CD8-positive, alpha-beta memory T cell (primary cell): Measurements from ENCODE around the gene STK32C. TPM values are rescaled to one million over a fixed set of nuclear protein-coding genes. Genes with fewer than 3 reads are reported as not detected.
A peak's percentile ranks its signal among the peaks of the same experiment; 100 is the strongest.
"Not testable (repeated sequence)": the region's sequence is repeated elsewhere in the genome, so short reads cannot be mapped to it uniquely, and the experiment has no call there.

Experiments
- CTCF ChIA-PET: fragments of 350-600 bp; sonication (Branson Sonifier 250); formaldehyde crosslinking; loops from one replicate; lab custom pipeline; 2021; ENCODE audit warnings: antibody characterized with exemption; lab: Charles Lee
- POLR2A ChIA-PET: fragments of 350-600 bp; sonication (Branson Sonifier 250); formaldehyde crosslinking; loops from one replicate; lab custom pipeline; 2021; ENCODE audit warnings: antibody characterized with exemption; lab: Charles Lee
- DNase-seq, 5 donors: peaks; one replicate each; pipeline versions ENCODE4 v3.0.0 to v3.0.0-alpha.2; 2020 to 2022; ENCODE audit warnings: mixed read lengths in 1 of 5
- H3K27ac ChIP-seq: one replicate; pipeline ENCODE4 v1.7.0; 2013; ENCODE audit warnings: low read depth, mild to moderate bottlenecking, low read length, moderate library complexity
- H3K27me3 ChIP-seq: 2 replicates; pipeline ENCODE4 v1.7.0; 2013; ENCODE audit warnings: low read length, mild to moderate bottlenecking; ENCODE audit not compliant: insufficient read depth, poor library complexity, severe bottlenecking
- H3K36me3 ChIP-seq: 2 replicates; pipeline ENCODE4 v1.7.0; 2013; ENCODE audit warnings: mild to moderate bottlenecking, low read length, moderate library complexity; ENCODE audit not compliant: insufficient read depth
- H3K4me1 ChIP-seq: 2 replicates; pipeline ENCODE4 v1.7.0; 2013; ENCODE audit warnings: mild to moderate bottlenecking, low read length, moderate library complexity; ENCODE audit not compliant: insufficient read depth
- H3K4me3 ChIP-seq: 2 replicates; pipeline ENCODE4 v1.7.0; 2013; ENCODE audit warnings: mild to moderate bottlenecking, low read length
- H3K9me3 ChIP-seq: 2 replicates; pipeline ENCODE4 v1.7.0; 2013; ENCODE audit warnings: mild to moderate bottlenecking, low read length
- H3K27ac Mint-ChIP-seq, 8 donors: one replicate each; pipeline ENCODE4 v1.8.0; 2020 to 2021; ENCODE audit warnings: mixed read lengths in 8 of 8, mild to moderate bottlenecking in 6 of 8, inconsistent platforms in 3 of 8, moderate library complexity in 3 of 8
- H3K27me3 Mint-ChIP-seq, 2 donors: one replicate each; pipeline ENCODE4 v1.8.0; 2020 to 2021; ENCODE audit warnings: mixed read lengths in 2 of 2, mild to moderate bottlenecking in 1 of 2, moderate library complexity in 1 of 2
- H3K36me3 Mint-ChIP-seq, 3 donors: one replicate each; pipeline ENCODE4 v1.8.0; 2020 to 2021; ENCODE audit warnings: mixed read lengths in 3 of 3, inconsistent platforms in 1 of 3, mild to moderate bottlenecking in 1 of 3
- H3K4me1 Mint-ChIP-seq, 3 donors: one replicate each; pipeline ENCODE4 v1.8.0; 2020 to 2021; ENCODE audit warnings: mixed read lengths in 3 of 3, inconsistent platforms in 1 of 3, mild to moderate bottlenecking in 1 of 3
- H3K4me3 Mint-ChIP-seq, 7 donors: one replicate each; pipeline ENCODE4 v1.8.0; 2020 to 2021; ENCODE audit warnings: mixed read lengths in 7 of 7, mild to moderate bottlenecking in 6 of 7, moderate library complexity in 4 of 7, inconsistent platforms in 2 of 7
- H3K9me3 Mint-ChIP-seq, 5 donors: one replicate each; pipeline ENCODE4 v1.8.0; 2020 to 2022; ENCODE audit warnings: mixed read lengths in 5 of 5, mild to moderate bottlenecking in 3 of 5, moderate library complexity in 2 of 5, inconsistent platforms in 1 of 5
- polyA plus RNA-seq: library from polyadenylated mRNA; unstranded; fragments of 300-500 nt; fragmentation: Illumina TruSeq; gene quantifications from one replicate; pipeline ENCODE4 v1.2.3, GENCODE V29; 2021
- total RNA-seq, 2 experiments: library from RNA; stranded (reverse); gene quantifications; one replicate each; pipeline ENCODE4 v1.2.3, GENCODE V29; 2021

STK32C gene
- total and polyA plus RNA-seq, 3 experiments from 2014 or later: 8.5 to 14.9 (median 14.0) TPM

- peaks cover 22 to 42% (median 40%) of the 10 kb centered on the region in 3 donors for H3K4me1 Mint-ChIP-seq
- Histone ChIP-seq H3K4me3 (peak overlapping the region; percentile 37), H3K27ac (peak overlapping the region; percentile 60), H3K9me3 (no peaks in the 10 kb centered on the region), H3K36me3 (no peaks in the 10 kb centered on the region), H3K4me1 (peaks cover 31% of the 10 kb centered on the region), H3K27me3 (no peaks in the 10 kb centered on the region)
- H3K27me3 Mint-ChIP-seq: peaks cover 0 to 7% of the 10 kb centered on the region in 2 donors
- DNase-seq: peak in 3 of 5 donors; percentile 7 to 35 (median 29)
- peaks cover 0 to 22% (median 9%) of the 10 kb centered on the region in 5 donors for H3K9me3 Mint-ChIP-seq
- no peaks in the 10 kb centered on the region for H3K36me3 Mint-ChIP-seq
- H3K4me3 Mint-ChIP-seq: peak overlapping the region in 6 of 7 donors; percentile 53 to 76 (median 70)
- CTCF ChIA-PET: no interaction called here
- H3K27ac Mint-ChIP-seq: peak overlapping the region; percentile 94 to 100 (median 96)
- POLR2A ChIA-PET: no interaction called here
These were observed 145.7 kb downstream of the STK32C start for GRCh38 chr10:132162021-132162531.

DNA sequence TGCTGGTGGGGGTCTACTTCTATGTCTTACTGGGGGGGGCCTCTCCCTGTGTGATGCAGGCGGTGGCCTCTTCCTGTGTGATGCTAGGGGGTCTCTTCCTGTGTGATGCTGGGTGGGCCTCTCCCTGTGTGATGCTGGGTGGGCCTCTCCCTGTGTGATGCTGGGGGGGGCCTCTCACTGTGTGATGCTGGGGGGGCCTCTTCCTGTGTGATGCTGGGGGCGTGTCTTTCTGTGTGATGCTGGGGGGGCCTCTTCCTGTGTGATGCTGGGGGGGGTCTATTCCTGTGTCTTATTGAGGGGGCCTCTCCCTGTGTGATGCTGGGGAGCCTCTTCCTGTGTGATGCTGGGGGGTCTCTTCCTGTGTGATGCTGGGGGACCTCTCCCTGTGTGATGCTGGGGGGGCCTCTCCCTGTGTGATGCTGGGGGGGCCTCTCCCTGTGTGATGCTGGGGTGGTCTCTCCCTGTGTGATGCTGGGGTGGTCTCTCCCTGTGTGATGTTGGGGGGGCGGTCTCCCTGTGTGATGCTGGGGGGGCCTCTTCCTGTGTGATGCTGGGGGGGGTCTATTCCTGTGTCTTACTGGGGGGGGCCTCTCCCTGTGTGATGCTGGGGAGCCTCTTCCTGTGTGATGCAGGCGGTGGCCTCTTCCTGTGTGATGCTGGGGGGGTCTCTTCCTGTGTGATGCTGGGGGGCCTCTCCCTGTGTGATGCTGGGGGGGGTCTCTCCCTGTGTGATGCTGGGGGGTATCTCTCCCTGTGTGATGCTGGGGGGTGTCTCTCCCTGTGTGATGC lies 146.7 kb downstream of the STK32C start:
- CTCF ChIA-PET, H3K27me3 Mint-ChIP-seq, H3K9me3 ChIP-seq, POLR2A ChIA-PET, H3K4me3 ChIP-seq, H3K27me3 ChIP-seq, H3K36me3 ChIP-seq, H3K36me3 Mint-ChIP-seq: not testable (repeated sequence)
- peak overlapping the region in 7 of 8 donors; percentile 77 to 98 (median 93) for H3K27ac Mint-ChIP-seq
- DNase-seq: peak; percentile 38 to 79 (median 53)
- H3K4me1 ChIP-seq: peaks cover 31% of the 10 kb centered on the region
- peak overlapping the region in 2 of 7 donors; percentile 29 to 56 for H3K4me3 Mint-ChIP-seq
- peak overlapping the region; percentile 51 for H3K27ac ChIP-seq
- H3K9me3 Mint-ChIP-seq: peaks cover 0 to 22% (median 9%) of the 10 kb centered on the region in 5 donors
- peaks cover 22 to 42% (median 40%) of the 10 kb centered on the region in 3 donors for H3K4me1 Mint-ChIP-seq

DNA sequence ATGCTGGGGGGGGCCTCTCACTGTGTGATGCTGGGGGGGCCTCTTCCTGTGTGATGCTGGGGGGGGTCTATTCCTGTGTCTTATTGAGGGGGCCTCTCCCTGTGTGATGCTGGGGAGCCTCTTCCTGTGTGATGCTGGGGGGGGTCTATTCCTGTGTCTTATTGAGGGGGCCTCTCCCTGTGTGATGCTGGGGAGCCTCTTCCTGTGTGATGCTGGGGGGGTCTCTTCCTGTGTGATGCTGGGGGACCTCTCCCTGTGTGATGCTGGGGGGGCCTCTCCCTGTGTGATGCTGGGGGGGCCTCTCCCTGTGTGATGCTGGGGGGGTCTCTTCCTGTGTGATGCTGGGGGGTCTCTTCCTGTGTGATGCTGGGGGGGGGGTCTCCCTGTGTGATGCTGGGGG lies 147.5 kb downstream of the STK32C start:
- H3K4me1 ChIP-seq: peaks cover 31% of the 10 kb centered on the region
- peaks cover 0 to 22% (median 9%) of the 10 kb centered on the region in 5 donors for H3K9me3 Mint-ChIP-seq
- H3K4me3 ChIP-seq, H3K4me3 Mint-ChIP-seq, H3K36me3 ChIP-seq, H3K27me3 Mint-ChIP-seq, CTCF ChIA-PET, H3K27me3 ChIP-seq, POLR2A ChIA-PET, H3K9me3 ChIP-seq, H3K36me3 Mint-ChIP-seq, H3K27ac ChIP-seq: not testable (repeated sequence)
- peaks cover 22 to 42% (median 40%) of the 10 kb centered on the region in 3 donors for H3K4me1 Mint-ChIP-seq
- H3K27ac Mint-ChIP-seq: peak overlapping the region in 6 of 8 donors; percentile 92 to 100 (median 97)
- peak in 2 of 5 donors; percentile 18 to 34 for DNase-seq

- H3K4me3 ChIP-seq: peak overlapping the region; percentile 43
- POLR2A ChIA-PET: not testable (repeated sequence)
- peak overlapping the region in 4 of 7 donors; percentile 18 to 77 (median 52) for H3K4me3 Mint-ChIP-seq
These were observed 148.2 kb downstream of the STK32C start for GRCh38 chr10:132159302-132160230.

DNA sequence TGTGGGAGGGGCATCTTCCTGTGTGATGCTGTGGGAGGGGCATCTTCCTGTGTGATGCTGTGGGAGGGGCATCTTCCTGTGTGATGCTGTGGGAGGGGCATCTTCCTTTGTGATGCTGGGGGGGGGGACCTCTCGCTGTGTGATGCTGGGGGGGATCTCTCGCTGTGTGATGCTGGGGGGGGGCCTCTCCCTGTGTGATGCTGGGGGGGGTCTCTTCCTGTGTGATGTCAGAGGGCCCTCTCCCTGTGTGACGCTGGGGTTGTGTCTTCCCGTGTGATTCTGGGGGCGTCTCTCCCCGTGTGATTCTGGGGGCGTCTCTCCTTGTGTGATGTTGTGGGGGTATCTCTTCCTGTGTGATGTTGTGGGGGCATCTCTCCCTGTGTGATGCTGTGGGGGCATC lies 148.9 kb downstream of the STK32C start:
- Mint-ChIP-seq H3K36me3 (no peaks in the 10 kb centered on the region), H3K4me3 (peak overlapping the region in 4 of 7 donors; percentile 18 to 77 (median 52)), H3K4me1 (peaks cover 22 to 38% (median 35%) of the 10 kb centered on the region in 3 donors), H3K9me3 (peaks cover 0 to 22% (median 9%) of the 10 kb centered on the region in 5 donors), H3K27me3 (no peaks in the 10 kb centered on the region), H3K27ac (peak overlapping the region; percentile 67 to 100 (median 96))
- H3K36me3 ChIP-seq: no peaks in the 10 kb centered on the region
- H3K4me1 ChIP-seq: peaks cover 31% of the 10 kb centered on the region
- POLR2A ChIA-PET: no interaction called here
- H3K27me3 ChIP-seq: no peaks in the 10 kb centered on the region
- peak in 4 of 5 donors; percentile 11 to 49 (median 32) for DNase-seq
- H3K27ac ChIP-seq: peak overlapping the region; percentile 91
- H3K4me3 ChIP-seq: peak overlapping the region; percentile 43
- H3K9me3 ChIP-seq: no peaks in the 10 kb centered on the region
- CTCF ChIA-PET: no interaction called here

More at GRCh38 chr10:132159302-132160230, 148.2 kb downstream of the STK32C start:
- CTCF ChIA-PET, H3K27me3 ChIP-seq, H3K9me3 ChIP-seq, H3K27me3 Mint-ChIP-seq, H3K36me3 ChIP-seq, H3K36me3 Mint-ChIP-seq: not testable (repeated sequence)
- DNase-seq: peak; percentile 43 to 79 (median 57)
- Mint-ChIP-seq H3K4me1 (peaks cover 22 to 41% (median 39%) of the 10 kb centered on the region in 3 donors), H3K9me3 (peaks cover 0 to 22% (median 9%) of the 10 kb centered on the region in 5 donors), H3K27ac (peak overlapping the region; percentile 67 to 100 (median 96))
- peak overlapping the region; percentile 91 for H3K27ac ChIP-seq
- H3K4me1 ChIP-seq: peaks cover 31% of the 10 kb centered on the region

GRCh38 chr10:132158122-132158741 lies 149.5 kb downstream of the STK32C start:
- H3K27me3 Mint-ChIP-seq: no peaks in the 10 kb centered on the region
- Histone ChIP-seq H3K9me3 (no peaks in the 10 kb centered on the region), H3K27me3 (no peaks in the 10 kb centered on the region), H3K36me3 (no peaks in the 10 kb centered on the region), H3K4me1 (peaks cover 31% of the 10 kb centered on the region), H3K4me3 (no peak overlapping the region), H3K27ac (peak overlapping the region; percentile 43)
- CTCF ChIA-PET: no interaction called here
- peak overlapping the region; percentile 73 to 95 (median 91) for H3K27ac Mint-ChIP-seq
- DNase-seq: peak in 3 of 5 donors; percentile 40 to 51 (median 46)
- no peaks in the 10 kb centered on the region for H3K36me3 Mint-ChIP-seq
- peak overlapping the region in 2 of 7 donors; percentile 41 to 49 for H3K4me3 Mint-ChIP-seq
- POLR2A ChIA-PET: no interaction called here
- peaks cover 0 to 22% (median 9%) of the 10 kb centered on the region in 5 donors for H3K9me3 Mint-ChIP-seq
- H3K4me1 Mint-ChIP-seq: peaks cover 22 to 35% (median 33%) of the 10 kb centered on the region in 3 donors
